Neural cell (in vitro differentiated cells): ENCODE measurements around the gene WARS2. TPM values are rescaled to one million over a fixed set of nuclear protein-coding genes. Genes with fewer than 3 reads are reported as not detected.

Source experiments
- H2AFZ ChIP-seq: fragments of 200-600, 300-800 bp; sonication (generic), shearing (Covaris generic); 2 replicates; pipeline ENCODE4 v1.6.0; 2014; ENCODE audit warnings: low read depth, mild to moderate bottlenecking, antibody characterized with exemption, low read length, moderate library complexity
- H3F3A ChIP-seq: fragments of 200-600 bp; shearing (Covaris generic); 2 replicates; pipeline ENCODE4 v1.6.1; 2016; ENCODE audit warnings: mild to moderate bottlenecking, moderate library complexity, mixed read lengths, antibody characterized with exemption, low read length; ENCODE audit not compliant: insufficient read depth, poor library complexity, severe bottlenecking
- H3K27ac ChIP-seq: fragments of 200-600, 300-800 bp; sonication (generic), shearing (Covaris generic); 2 replicates; pipeline ENCODE4 v1.5.1; 2014; ENCODE audit warnings: mild to moderate bottlenecking, low read length, moderate library complexity
- H3K27me3 ChIP-seq: fragments of 300-800, 200-600 bp; sonication (generic), shearing (Covaris generic); 2 replicates; pipeline ENCODE4 v1.6.0; 2014; ENCODE audit warnings: mild to moderate bottlenecking, low read depth, low read length, moderate library complexity; ENCODE audit not compliant: insufficient read depth
- H3K36me3 ChIP-seq: fragments of 300-800, 200-600 bp; sonication (generic), shearing (Covaris generic); 2 replicates; pipeline ENCODE4 v1.5.1; 2014; ENCODE audit warnings: mild to moderate bottlenecking, antibody characterized with exemption, low read length, moderate library complexity; ENCODE audit not compliant: insufficient read depth
- H3K4me2 ChIP-seq: fragments of 300-800, 200-600 bp; sonication (generic), shearing (Covaris generic); 2 replicates; pipeline ENCODE4 v1.6.0; 2014; ENCODE audit warnings: mild to moderate bottlenecking, low read length
- H3K4me3 ChIP-seq: fragments of 300-800, 200-600 bp; sonication (generic), shearing (Covaris generic); 2 replicates; pipeline ENCODE4 v1.5.1; 2014; ENCODE audit warnings: mild to moderate bottlenecking, low read length, moderate library complexity
- H3K79me2 ChIP-seq: fragments of 200-600 bp; shearing (Covaris generic); replicated peaks from 2 replicates; pipeline ENCODE4 v1.6.0; 2014; ENCODE audit warnings: mild to moderate bottlenecking, low read length, moderate library complexity; ENCODE audit not compliant: insufficient read depth
- H3K9ac ChIP-seq: fragments of 300-800, 200-600 bp; sonication (generic), shearing (Covaris generic); 2 replicates; pipeline ENCODE4 v1.6.1; 2016; ENCODE audit warnings: mild to moderate bottlenecking, low read length, mixed read lengths
- H3K9me2 ChIP-seq: fragments of 200-600 bp; shearing (Covaris generic); 2 replicates; pipeline ENCODE4 v1.6.1; 2016; ENCODE audit warnings: mild to moderate bottlenecking, low read length, mixed read lengths; ENCODE audit not compliant: insufficient read depth
- H3K9me3 ChIP-seq: fragments of 200-600, 300-800 bp; sonication (generic), shearing (Covaris generic); 2 replicates; pipeline ENCODE4 v1.6.1; 2016; ENCODE audit warnings: mild to moderate bottlenecking, mixed run types, low read length, moderate library complexity, mixed read lengths
- H4K20me1 ChIP-seq: fragments of 200-600 bp; shearing (Covaris generic); 2 replicates; pipeline ENCODE4 v1.6.1; 2016; ENCODE audit warnings: mild to moderate bottlenecking, mixed run types; ENCODE audit not compliant: insufficient read depth
- EP300 ChIP-seq: fragments of 450-650 bp; conservative IDR thresholded peaks from 2 replicates; pipeline ENCODE4 v1.6.1; 2014; ENCODE audit warnings: antibody characterized with exemption, mild to moderate bottlenecking, moderate library complexity; ENCODE audit not compliant: poor library complexity, severe bottlenecking
- EZH2 ChIP-seq: fragments of 200-600, 300-800 bp; shearing (Covaris generic), sonication (generic); IDR thresholded peaks from 2 replicates; pipeline ENCODE4 v1.6.1; 2014; ENCODE audit warnings: antibody characterized with exemption, low read length, borderline replicate concordance, mild to moderate bottlenecking; ENCODE audit not compliant: insufficient read depth, poor library complexity, severe bottlenecking
- MXI1 ChIP-seq: fragments of 450-650 bp; conservative IDR thresholded peaks from 2 replicates; pipeline ENCODE4 v1.6.1; 2014; ENCODE audit warnings: antibody characterized with exemption, mild to moderate bottlenecking; ENCODE audit not compliant: poor library complexity, severe bottlenecking
- POLR2AphosphoS5 ChIP-seq: IDR thresholded peaks from 2 replicates; pipeline ENCODE4 v1.6.1; 2012
- RAD21 ChIP-seq: fragments of 450-650 bp; conservative IDR thresholded peaks from 2 replicates; pipeline ENCODE4 v1.6.1; 2014; ENCODE audit warnings: antibody characterized with exemption, mild to moderate bottlenecking, moderate library complexity
- SMC3 ChIP-seq: fragments of 450-650 bp; conservative IDR thresholded peaks from 2 replicates; pipeline ENCODE4 v1.6.1; 2014; ENCODE audit warnings: antibody characterized with exemption, mild to moderate bottlenecking, moderate library complexity; ENCODE audit not compliant: poor library complexity
- TAF1 ChIP-seq: IDR thresholded peaks from 2 replicates; pipeline ENCODE4 v1.6.1; 2012; ENCODE audit warnings: low read depth
- polyA plus RNA-seq: library from polyadenylated mRNA; depleted of rRNA; stranded (reverse); fragments of >200 nt; gene quantifications from 2 replicates; pipeline ENCODE4 v1.2.3, GENCODE V29; 2014
- TF ChIP-seq, protein P1 (sequence below): IDR thresholded peaks from 2 replicates; pipeline ENCODE4 v1.6.1; 2012; ENCODE audit warnings: borderline replicate concordance

The WARS2 gene
- polyA plus RNA-seq, 1 donor from 2014 or later: 4.7 TPM

DNA sequence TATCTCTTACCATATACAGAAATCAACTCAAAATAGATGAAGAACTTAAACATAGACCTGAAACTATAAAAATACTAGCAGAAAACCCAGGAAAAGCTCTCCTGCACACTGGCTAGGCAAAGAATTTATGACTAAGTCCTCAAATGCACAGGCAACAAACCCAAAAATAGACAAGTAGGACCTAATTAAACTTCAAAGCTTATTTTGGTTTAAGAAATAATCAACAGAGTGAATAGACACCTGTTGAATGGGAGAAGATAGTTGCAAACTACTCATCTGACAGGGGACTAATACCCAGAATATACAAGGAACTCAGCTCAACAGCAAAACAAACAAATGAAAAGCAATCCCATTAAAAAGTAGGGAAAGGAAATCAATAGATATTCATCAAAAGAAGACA is 40.7 kb downstream of the WARS2 start:
- Histone ChIP-seq H3K9me3 (no peaks in the 10 kb centered on the region), H3K9ac (no peak overlapping the region), H3K4me3 (no peak overlapping the region), H4K20me1 (no peaks in the 10 kb centered on the region), H3F3A (no peaks in the 10 kb centered on the region), H3K36me3 (no peaks in the 10 kb centered on the region), H3K27me3 (no peaks in the 10 kb centered on the region), H2AFZ (no peak overlapping the region), H3K27ac (no peak overlapping the region), H3K79me2 (no peaks in the 10 kb centered on the region), H3K4me2 (no peak overlapping the region), H3K9me2 (no peaks in the 10 kb centered on the region)
- TF ChIP-seq POLR2AphosphoS5 (no peak), MXI1 (no peak), SMC3 (no peak)
- TF ChIP-seq, protein P1, sequence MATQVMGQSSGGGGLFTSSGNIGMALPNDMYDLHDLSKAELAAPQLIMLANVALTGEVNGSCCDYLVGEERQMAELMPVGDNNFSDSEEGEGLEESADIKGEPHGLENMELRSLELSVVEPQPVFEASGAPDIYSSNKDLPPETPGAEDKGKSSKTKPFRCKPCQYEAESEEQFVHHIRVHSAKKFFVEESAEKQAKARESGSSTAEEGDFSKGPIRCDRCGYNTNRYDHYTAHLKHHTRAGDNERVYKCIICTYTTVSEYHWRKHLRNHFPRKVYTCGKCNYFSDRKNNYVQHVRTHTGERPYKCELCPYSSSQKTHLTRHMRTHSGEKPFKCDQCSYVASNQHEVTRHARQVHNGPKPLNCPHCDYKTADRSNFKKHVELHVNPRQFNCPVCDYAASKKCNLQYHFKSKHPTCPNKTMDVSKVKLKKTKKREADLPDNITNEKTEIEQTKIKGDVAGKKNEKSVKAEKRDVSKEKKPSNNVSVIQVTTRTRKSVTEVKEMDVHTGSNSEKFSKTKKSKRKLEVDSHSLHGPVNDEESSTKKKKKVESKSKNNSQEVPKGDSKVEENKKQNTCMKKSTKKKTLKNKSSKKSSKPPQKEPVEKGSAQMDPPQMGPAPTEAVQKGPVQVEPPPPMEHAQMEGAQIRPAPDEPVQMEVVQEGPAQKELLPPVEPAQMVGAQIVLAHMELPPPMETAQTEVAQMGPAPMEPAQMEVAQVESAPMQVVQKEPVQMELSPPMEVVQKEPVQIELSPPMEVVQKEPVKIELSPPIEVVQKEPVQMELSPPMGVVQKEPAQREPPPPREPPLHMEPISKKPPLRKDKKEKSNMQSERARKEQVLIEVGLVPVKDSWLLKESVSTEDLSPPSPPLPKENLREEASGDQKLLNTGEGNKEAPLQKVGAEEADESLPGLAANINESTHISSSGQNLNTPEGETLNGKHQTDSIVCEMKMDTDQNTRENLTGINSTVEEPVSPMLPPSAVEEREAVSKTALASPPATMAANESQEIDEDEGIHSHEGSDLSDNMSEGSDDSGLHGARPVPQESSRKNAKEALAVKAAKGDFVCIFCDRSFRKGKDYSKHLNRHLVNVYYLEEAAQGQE: no peak

DNA sequence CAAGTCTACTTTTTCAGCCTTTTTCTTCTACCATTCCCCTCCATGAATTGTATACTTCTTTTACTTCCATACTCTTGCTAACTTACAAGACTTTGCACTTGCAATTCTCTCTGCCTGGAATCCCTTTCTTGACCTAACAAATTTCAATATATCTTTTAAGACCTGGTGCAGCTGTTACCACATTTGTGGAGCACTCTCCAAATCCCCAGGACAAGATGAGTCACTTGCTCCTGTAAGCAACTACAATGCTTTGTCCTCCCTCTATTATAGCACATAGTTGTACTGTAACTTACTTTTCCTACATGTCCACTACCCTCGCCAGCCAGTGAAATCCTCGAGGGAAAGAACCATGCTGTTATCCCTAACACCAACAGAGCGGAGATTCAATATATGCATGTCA is 43.1 kb downstream of the WARS2 start:
- TF ChIP-seq RAD21: no peak
- no peak for TF ChIP-seq TAF1
- no peak for TF ChIP-seq POLR2AphosphoS5
- TF ChIP-seq EZH2: no peak
- no peak for TF ChIP-seq SMC3
- TF ChIP-seq, protein P1: no peak
- TF ChIP-seq EP300: no peak
- TF ChIP-seq MXI1: no peak
- Histone ChIP-seq H3K9me3 (no peaks in the 10 kb centered on the region), H3K27me3 (no peaks in the 10 kb centered on the region), H3K36me3 (no peaks in the 10 kb centered on the region), H3K9me2 (no peaks in the 10 kb centered on the region), H3K4me2 (no peak overlapping the region), H4K20me1 (no peaks in the 10 kb centered on the region), H2AFZ (no peak overlapping the region), H3F3A (no peaks in the 10 kb centered on the region), H3K27ac (no peak overlapping the region), H3K9ac (no peak overlapping the region), H3K4me3 (no peak overlapping the region), H3K79me2 (no peaks in the 10 kb centered on the region)
